HG03575 (cell line): ENCODE results near the gene C20orf144.
"Not testable (repeated sequence)": the region's sequence is repeated elsewhere in the genome, so short reads cannot be mapped to it uniquely, and the experiment has no call there.

ENCODE experiments used
- ATAC-seq: cut with Tn5 transposase; IDR thresholded peaks from one replicate; pipeline ENCODE4 v1.9.1; 2021; ENCODE audit not compliant: unreplicated experiment, insufficient number of reproducible peaks, low FRiP score; ENCODE audit errors: extremely low read depth

Gene C20orf144

GRCh38 chr20:33687370-33687915 lies 25.3 kb downstream of the C20orf144 start:
- ATAC-seq: no peak

DNA sequence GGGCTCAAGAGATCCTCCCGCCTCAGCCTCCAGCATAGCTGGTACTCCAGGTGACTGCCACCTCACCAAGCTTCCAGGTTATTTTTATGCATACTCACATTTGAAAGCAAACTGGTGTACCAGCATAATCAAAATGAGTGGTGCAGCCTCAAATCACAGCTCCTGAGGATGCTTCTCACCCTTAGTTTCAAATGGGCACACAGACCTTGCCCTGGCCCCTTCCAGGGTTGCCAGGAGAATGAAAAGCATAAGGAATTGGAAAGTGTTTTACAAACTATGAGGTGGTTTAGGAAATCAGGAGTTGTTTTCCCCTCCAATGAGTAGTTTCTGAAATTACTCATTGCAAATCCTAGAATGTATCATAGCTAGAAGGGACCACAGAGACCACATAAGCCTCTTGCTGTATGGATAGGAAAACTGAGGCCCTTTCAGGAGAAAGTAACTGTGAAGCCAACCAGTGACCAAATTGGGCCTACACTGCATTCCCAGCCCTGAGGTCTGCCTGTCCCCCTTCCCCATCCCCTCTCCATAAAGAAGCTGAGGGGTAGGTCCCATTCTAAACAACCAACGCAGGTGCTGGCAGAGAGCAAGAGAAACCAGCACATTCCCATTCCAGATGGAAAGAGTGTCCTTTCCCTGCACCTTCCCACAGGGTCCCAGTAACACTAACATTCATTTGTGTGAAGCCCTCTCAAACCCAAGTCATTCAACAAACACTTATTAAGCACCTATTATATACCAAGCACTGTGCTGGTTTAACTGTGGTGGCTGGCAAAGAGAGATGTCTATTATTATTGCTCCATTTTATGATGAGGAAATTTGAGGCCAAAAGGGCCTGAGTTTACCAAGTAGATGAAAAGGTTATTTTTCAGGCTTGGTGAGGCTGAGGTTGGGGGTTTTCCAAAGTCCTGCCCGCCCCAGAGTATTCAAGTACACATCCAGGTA lies 26.1 kb downstream of the C20orf144 start:
- no peak for ATAC-seq

GRCh38 chr20:33688938-33689424 lies 26.9 kb downstream of the C20orf144 start:
- no peak for ATAC-seq

DNA sequence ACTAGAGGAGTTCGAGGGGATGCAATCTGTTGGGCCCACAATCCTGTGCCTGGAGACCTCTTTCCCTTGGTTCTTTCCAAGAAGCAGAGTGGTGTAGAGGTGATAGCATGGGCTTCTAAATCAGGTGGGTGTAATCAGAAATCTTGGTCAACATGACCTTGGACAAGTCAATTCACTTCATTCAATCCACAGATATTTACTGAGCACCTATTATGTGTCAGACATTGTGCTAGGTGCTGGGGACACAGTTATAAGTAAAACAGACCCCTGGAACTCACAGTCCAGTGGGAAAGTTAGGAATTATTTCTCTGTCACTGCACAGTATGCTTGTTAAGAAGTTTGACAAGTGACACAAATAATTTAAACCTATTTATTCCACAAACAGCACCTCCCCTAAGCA lies 27.4 kb downstream of the C20orf144 start:
- no peak for ATAC-seq

GRCh38 chr20:33689973-33690372 lies 27.8 kb downstream of the C20orf144 start:
- ATAC-seq: no peak

DNA sequence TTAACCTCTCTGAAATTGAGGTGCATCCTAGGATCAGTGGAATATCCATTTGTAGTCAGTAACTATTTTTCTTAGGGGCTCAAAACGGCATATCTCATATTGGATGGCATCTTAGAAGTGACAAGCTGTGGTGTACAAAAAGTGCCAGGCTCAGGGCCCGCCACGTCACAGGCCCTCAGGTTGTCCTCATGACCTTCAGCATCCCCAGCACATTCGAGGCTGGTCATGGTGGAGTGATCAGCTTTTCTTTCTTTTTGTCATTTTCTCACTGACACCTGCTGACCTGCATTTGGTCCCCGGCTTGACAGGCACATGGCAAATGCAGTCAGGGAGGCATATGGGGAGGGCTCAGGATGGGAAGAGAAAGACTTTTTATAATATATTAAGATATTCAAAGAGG lies 31.2 kb downstream of the C20orf144 start:
- ATAC-seq: no peak

DNA sequence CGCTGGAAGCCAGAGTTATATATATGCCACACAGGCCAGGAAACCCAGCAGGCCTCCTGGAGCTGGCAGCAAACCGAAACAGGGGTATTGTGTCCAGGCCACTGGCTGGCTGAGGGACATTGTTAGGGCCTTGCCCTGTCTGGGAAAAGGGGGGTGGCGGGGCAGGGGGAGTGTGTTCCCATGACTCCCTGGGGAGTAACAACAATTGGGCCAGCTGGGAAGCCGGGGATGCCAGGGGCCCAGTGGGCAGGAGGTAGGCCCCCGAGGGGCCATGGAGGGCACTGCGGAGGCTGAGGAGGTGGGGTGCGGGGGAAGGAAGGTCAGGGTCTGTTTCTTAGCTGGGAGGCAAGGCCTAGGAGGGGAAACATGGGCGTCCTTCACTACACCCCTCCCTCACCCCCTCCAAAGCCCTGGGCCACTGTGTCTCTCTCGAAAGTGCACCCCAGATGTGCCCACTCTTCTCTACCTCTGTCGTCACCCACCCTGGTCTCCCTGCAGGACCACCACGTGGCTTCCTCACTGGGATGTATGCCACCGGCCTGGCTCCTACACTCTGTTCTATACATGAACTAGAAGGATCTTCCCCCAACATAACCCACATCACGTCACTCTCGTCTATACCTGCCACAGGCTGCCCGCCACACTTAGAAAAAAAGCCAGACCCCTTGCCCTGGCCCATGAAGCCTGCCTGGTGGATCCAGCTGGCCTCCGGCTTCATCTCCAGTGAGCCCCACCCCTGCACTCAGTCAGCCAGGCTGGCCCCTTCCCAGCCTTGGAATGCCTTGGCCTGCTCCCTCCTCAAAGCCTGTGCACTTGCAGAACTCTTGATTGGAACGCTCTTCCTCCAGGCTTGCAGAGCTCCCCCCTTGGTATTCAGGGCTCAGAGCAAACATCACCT lies 31.9 kb downstream of the C20orf144 start:
- no peak for ATAC-seq

GRCh38 chr20:33694639-33695012 lies 32.5 kb downstream of the C20orf144 start:
- ATAC-seq: no peak

GRCh38 chr20:33696448-33696847 lies 34.3 kb downstream of the C20orf144 start:
- ATAC-seq: no peak

- no peak for ATAC-seq
Measured at GRCh38 chr20:33697129-33697528, 35.0 kb downstream of the C20orf144 start.

GRCh38 chr20:33698966-33699365 lies 36.8 kb downstream of the C20orf144 start:
- ATAC-seq: not testable (repeated sequence)

DNA sequence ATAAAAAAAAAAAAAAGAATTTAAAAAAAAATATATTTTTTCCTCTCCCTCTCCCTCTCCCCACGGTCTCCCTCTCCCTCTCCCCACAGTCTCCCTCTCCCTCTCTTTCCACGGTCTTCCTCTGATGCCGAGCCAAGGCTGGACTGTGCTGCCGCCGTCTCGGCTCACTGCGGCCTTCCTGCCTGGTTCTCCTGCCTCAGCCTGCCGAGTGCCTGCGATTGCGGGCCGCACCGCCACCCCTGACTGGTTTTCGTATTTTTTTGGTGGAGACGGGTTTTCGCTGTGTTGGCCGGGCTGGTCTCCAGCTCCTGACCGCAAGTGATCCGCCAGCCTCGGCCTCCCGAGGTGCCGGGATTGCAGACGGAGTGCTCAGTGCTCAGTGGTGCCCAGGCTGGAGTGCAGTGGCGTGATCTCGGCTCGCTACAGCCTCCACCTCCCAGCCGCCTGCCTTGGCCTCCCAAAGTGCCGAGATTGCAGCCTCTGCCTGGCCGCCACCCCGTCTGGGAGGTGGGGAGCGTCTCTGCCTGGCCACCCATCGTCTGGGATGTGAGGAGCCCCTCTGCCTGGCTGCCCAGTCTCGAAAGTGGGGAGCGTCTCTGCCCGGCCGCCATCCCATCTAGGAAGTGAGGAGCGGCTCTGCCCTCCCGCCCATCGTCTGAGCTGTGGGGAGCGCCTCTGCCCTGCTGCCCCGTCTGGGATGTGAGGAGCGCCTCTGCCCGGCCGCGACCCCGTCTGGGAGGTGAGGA lies 38.7 kb downstream of the C20orf144 start:
- ATAC-seq: not testable (repeated sequence)

GRCh38 chr20:33701629-33702450 lies 39.7 kb downstream of the C20orf144 start:
- no peak for ATAC-seq

- ATAC-seq: no peak
Measured at GRCh38 chr20:33702861-33703260, 40.7 kb downstream of the C20orf144 start.

GRCh38 chr20:33703498-33704137 lies 41.5 kb downstream of the C20orf144 start:
- ATAC-seq: no peak

DNA sequence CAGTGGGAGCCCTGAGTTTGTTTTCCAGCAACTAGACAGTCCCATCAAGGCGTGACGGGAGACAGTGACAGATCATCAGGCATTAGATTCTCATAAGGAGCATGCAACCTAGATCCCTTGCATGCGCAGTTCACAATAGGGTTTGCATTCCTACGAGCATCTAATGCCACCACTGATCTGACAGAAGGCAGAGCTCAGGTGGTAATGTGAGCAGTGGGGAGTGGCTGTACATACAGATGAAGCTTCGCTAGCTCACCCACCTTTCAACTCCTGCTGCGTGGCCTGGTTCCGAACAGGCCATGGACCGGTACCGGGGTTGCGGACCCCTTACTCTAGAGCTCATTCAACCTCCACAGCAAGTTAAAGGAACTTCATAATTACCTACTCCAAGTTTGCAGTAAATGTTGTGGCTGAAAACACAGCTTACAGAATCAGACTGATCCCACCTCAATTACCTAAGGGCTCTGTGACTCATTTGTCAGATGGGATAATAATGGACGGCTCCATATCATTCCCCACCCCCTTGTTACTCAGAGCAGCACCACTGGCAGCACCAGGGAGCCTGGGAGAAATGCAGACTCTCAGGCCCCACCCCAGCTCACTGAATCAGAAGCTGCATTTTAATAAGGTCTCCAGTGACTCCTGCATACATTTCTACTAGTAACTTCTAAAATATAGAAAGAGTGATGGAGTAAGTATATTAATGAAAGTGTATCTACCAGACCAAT lies 42.2 kb downstream of the C20orf144 start:
- no peak for ATAC-seq

GRCh38 chr20:33707668-33708067 lies 45.5 kb downstream of the C20orf144 start:
- no peak for ATAC-seq
